Gastrocnemius medialis (tissue), 4 donors: ENCODE measurements around the gene ATP6V1F. TPM values are rescaled to one million over a fixed set of nuclear protein-coding genes. Genes with fewer than 3 reads are reported as not detected.

Experiments
- ATAC-seq, 2 donors: fragments of 150-250 bp; one replicate each; pipeline ENCODE4 v1.9.1; 2016
- DNase-seq, 2 donors: peaks; one replicate each; pipeline ENCODE4 v3.0.0-alpha.2; 2019
- H3K27ac ChIP-seq, 4 donors: fragments of 200-600 bp; sonication (generic); 1 replicate in 1 of 4; 2 replicates in 3 of 4; pipeline ENCODE4 v1.5.1; 2016 to 2018; ENCODE audit warnings: mild to moderate bottlenecking in 2 of 4, moderate library complexity in 1 of 4
- H3K27me3 ChIP-seq, 3 donors: fragments of 200-600 bp; sonication (generic) in 2 of 3; 1 replicate in 1 of 3; 2 replicates in 2 of 3; pipeline versions ENCODE4 v1.5.1 to v1.6.0; 2016 to 2019; ENCODE audit warnings: mild to moderate bottlenecking in 1 of 3, moderate library complexity in 1 of 3
- H3K36me3 ChIP-seq, 2 donors: fragments of 200-600 bp; sonication (generic) in 1 of 2; one replicate each; pipeline ENCODE4 v1.5.1; 2017 to 2018
- H3K4me1 ChIP-seq, 2 donors: fragments of 200-600 bp; sonication (generic) in 1 of 2; one replicate each; pipeline ENCODE4 v1.5.1; 2016 to 2017; ENCODE audit warnings: mild to moderate bottlenecking in 2 of 2
- H3K4me3 ChIP-seq, 4 donors: fragments of 200-600 bp; sonication (generic) in 3 of 4; 1 replicate in 1 of 4; 2 replicates in 3 of 4; pipeline ENCODE4 v1.5.1; 2016 to 2019; ENCODE audit warnings: mild to moderate bottlenecking in 2 of 4
- H3K9me3 ChIP-seq, 3 donors: fragments of 200-600 bp; sonication (generic) in 2 of 3; 1 replicate in 1 of 3; 2 replicates in 2 of 3; pipeline ENCODE4 v1.5.1; 2016 to 2019
- POLR2A ChIP-seq, 2 donors: fragments of 450-650 bp; IDR thresholded peaks; one replicate each; pipeline ENCODE4 v1.6.1; 2017; ENCODE audit warnings: antibody characterized with exemption in 2 of 2, mild to moderate bottlenecking in 2 of 2, moderate library complexity in 2 of 2
- in situ Hi-C, 4 donors: fragments of 200-750 bp; cut with MboI; loops; one replicate each; pipeline versions ENCODE4 v1.15.0 to v1.8.0; 2017; ENCODE audit warnings: low sequenced_read_pairs in 4 of 4
- intact Hi-C: fragments of 100-400 bp; cut with DNase I; formaldehyde crosslinking; loops from one replicate; pipeline ENCODE4 v1.15.1; 2023; ENCODE audit warnings: low total_unique reads
- total RNA-seq, 4 donors: library from RNA; depleted of rRNA; stranded (reverse); fragments of >200 nt; gene quantifications; one replicate each; pipeline versions ENCODE4 v1.1.0 to v1.2.3, GENCODE V29; 2016
- TF ChIP-seq, protein P1 (sequence below), 5 experiments: fragments of 450-650 bp in 3 of 5; fragments of 200-600 bp in 2 of 5; sonication (generic) in 2 of 5; IDR thresholded peaks in 4 of 5; conservative IDR thresholded peaks in 1 of 5; 1 replicate in 4 of 5; 2 replicates in 1 of 5; pipeline ENCODE4 v1.5.1; 2016 to 2019; ENCODE audit warnings: antibody characterized with exemption in 5 of 5, mild to moderate bottlenecking in 3 of 5, moderate library complexity in 3 of 5

ATP6V1F gene
- total RNA-seq, 4 donors from 2014 or later, result 79.3 to 99.2 (median 82.3) TPM

DNA sequence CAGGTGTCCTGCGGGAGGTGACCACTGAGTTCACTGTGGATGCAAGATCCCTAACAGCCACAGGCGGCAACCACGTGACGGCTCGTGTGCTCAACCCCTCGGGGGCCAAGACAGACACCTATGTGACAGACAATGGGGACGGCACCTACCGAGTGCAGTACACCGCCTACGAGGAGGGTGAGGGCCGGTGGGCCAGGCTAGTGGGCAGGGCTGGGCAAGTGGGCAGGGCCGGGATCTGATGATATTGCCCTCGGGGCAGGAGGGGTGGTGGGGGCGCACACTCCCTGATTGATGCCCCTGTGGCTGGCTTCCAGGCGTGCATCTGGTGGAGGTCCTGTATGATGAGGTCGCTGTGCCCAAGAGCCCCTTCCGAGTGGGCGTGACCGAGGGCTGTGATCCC, 16.7 kb upstream of the ATP6V1F start:
- no peak for ATAC-seq
- peaks cover 0 to 98% of the 10 kb centered on the region in 2 donors for H3K36me3 ChIP-seq
- DNase-seq, result no peak
- TF ChIP-seq, protein P1, sequence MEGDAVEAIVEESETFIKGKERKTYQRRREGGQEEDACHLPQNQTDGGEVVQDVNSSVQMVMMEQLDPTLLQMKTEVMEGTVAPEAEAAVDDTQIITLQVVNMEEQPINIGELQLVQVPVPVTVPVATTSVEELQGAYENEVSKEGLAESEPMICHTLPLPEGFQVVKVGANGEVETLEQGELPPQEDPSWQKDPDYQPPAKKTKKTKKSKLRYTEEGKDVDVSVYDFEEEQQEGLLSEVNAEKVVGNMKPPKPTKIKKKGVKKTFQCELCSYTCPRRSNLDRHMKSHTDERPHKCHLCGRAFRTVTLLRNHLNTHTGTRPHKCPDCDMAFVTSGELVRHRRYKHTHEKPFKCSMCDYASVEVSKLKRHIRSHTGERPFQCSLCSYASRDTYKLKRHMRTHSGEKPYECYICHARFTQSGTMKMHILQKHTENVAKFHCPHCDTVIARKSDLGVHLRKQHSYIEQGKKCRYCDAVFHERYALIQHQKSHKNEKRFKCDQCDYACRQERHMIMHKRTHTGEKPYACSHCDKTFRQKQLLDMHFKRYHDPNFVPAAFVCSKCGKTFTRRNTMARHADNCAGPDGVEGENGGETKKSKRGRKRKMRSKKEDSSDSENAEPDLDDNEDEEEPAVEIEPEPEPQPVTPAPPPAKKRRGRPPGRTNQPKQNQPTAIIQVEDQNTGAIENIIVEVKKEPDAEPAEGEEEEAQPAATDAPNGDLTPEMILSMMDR (IDR thresholded peaks at IDR 0.05 in 4 of 5, conservative IDR thresholded peaks at IDR 0.05 in 1 of 5), result no peak
- no peak for TF ChIP-seq POLR2A (IDR thresholded peaks at IDR 0.05)
- H3K4me1 ChIP-seq, result peaks cover 6 to 13% of the 10 kb centered on the region in 2 donors
- peak overlapping the region; percentile 92 to 99 (median 98) for H3K27ac ChIP-seq
- H3K27me3 ChIP-seq, result no peaks in the 10 kb centered on the region
- H3K4me3 ChIP-seq, result no peak overlapping the region
- intact Hi-C loops, result no loop called here
- in situ Hi-C loops, result no loop called here
- no peaks in the 10 kb centered on the region for H3K9me3 ChIP-seq

DNA sequence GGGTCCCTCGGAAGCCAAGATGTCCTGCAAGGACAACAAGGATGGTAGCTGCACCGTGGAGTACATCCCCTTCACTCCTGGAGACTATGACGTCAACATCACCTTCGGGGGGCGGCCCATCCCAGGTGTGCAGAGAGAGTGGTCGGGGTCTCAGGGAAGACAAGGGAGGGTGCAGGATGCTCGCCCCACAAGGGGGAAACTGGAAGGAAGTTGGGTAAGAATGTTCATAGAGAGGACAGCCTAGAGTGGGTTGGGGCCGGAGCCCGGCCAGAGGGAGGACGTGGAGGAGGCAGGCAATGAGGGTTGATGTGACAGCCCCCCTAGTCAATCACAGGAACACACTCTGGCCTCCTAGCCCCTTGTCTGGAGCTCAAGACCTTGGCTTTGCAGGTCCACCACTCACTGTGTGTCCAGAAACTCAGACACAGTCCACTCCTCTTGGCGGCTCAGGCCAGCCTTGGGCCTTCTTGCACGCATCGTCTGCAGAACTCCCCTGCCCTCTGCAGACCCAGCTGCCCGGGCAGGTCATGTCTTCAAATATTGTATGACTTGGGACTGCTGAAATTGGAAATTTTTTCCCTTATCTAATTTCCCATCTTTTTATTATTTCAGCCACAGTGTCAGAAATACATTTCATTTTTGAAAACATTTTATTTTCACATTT, 15.7 kb upstream of the ATP6V1F start:
- ATAC-seq, result no peak
- Histone ChIP-seq H3K36me3 (peaks cover 0 to 100% of the 10 kb centered on the region in 2 donors), H3K27me3 (no peaks in the 10 kb centered on the region), H3K4me1 (peaks cover 6 to 13% of the 10 kb centered on the region in 2 donors), H3K4me3 (no peak overlapping the region), H3K27ac (peak overlapping the region; percentile 92 to 99 (median 98)), H3K9me3 (no peaks in the 10 kb centered on the region)
- no peak for TF ChIP-seq POLR2A (IDR thresholded peaks at IDR 0.05)
- TF ChIP-seq, protein P1 (IDR thresholded peaks at IDR 0.05 in 4 of 5, conservative IDR thresholded peaks at IDR 0.05 in 1 of 5), result no peak
- no peak for DNase-seq
- intact Hi-C loops, result no loop called here
- in situ Hi-C loops, result no loop called here

DNA sequence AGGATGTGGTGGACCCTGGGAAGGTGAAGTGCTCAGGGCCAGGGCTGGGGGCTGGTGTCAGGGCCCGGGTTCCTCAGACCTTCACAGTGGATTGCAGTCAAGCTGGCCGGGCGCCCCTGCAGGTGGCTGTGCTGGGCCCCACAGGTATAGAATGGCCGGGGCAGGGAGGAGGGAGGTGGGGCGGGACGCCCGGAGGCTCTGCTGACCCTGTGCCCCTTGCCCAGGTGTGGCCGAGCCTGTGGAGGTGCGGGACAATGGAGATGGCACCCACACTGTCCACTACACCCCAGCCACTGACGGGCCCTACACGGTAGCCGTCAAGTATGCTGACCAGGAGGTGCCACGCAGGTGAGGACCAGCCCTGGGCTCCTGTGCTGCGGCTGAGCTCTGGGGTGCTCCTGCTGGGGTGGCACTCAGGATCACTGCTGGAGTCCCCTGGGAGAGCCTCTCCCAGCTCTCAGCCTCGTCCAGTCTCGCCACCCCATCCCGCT, 14.9 kb upstream of the ATP6V1F start:
- peaks cover 0 to 100% of the 10 kb centered on the region in 2 donors for H3K36me3 ChIP-seq
- DNase-seq (no peak), ATAC-seq (no peak)
- H3K9me3 ChIP-seq, result no peaks in the 10 kb centered on the region
- H3K4me1 ChIP-seq, result peaks cover 6 to 11% of the 10 kb centered on the region in 2 donors
- H3K27me3 ChIP-seq, result no peaks in the 10 kb centered on the region
- peak overlapping the region; percentile 55 to 99 (median 96) for H3K27ac ChIP-seq
- intact Hi-C loops (no loop called here), in situ Hi-C loops (no loop called here)
- TF ChIP-seq, protein P1 (IDR thresholded peaks at IDR 0.05 in 4 of 5, conservative IDR thresholded peaks at IDR 0.05 in 1 of 5), result no peak
- no peak for TF ChIP-seq POLR2A (IDR thresholded peaks at IDR 0.05)
- H3K4me3 ChIP-seq, result no peak overlapping the region

DNA sequence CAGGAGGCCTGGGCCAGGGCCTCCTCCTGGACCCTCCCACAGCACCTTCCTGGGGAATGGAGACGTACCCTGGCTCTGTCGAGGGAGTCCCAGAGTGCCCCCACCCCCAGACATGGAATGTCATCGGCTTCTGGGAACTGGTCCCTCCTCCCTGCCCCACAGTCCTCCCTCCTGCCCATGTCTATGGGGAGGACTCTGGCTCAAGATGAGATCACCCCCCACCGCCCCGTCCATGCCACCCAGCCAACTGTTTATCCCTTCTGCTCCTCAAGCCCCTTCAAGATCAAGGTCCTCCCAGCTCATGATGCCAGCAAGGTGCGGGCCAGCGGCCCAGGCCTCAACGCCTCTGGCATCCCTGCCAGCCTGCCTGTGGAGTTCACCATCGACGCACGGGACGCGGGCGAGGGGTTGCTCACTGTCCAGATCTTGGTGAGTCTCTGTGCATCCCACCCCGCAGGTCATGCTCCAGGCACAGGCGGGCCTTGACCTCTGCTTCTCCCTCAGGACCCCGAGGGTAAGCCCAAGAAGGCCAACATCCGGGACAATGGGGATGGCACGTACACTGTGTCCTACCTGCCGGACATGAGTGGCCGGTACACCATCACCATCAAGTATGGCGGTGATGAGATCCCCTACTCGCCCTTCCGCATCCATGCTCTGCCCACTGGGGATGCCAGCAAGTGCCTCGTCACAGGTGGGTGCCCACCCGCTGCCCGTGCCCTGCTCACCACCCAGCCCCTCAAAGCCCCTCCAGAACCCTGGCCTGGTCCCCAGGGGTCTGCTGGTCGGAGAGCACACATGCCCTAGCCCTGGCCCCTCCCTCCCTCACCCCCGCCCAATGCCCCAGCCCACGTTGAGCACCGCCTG, 14.1 kb upstream of the ATP6V1F start:
- no peaks in the 10 kb centered on the region for H3K9me3 ChIP-seq
- H3K27me3 ChIP-seq, result no peaks in the 10 kb centered on the region
- H3K27ac ChIP-seq, result peak overlapping the region; percentile 55 to 99 (median 96)
- intact Hi-C loops, result no loop called here
- no peak for ATAC-seq
- in situ Hi-C loops, result no loop called here
- H3K4me1 ChIP-seq, result peaks cover 6% of the 10 kb centered on the region in 2 donors
- DNase-seq, result no peak
- H3K4me3 ChIP-seq, result no peak overlapping the region
- TF ChIP-seq, protein P1 (IDR thresholded peaks at IDR 0.05 in 4 of 5, conservative IDR thresholded peaks at IDR 0.05 in 1 of 5), result no peak
- TF ChIP-seq POLR2A (IDR thresholded peaks at IDR 0.05), result no peak
- peaks cover 0 to 100% of the 10 kb centered on the region in 2 donors for H3K36me3 ChIP-seq
